Dermis lymphatic vessel endothelial cell (primary cell): ENCODE measurements around the gene NAA20. TPM values are rescaled to one million over a fixed set of nuclear protein-coding genes. Genes with fewer than 3 reads are reported as not detected.

ENCODE experiments used
- total RNA-seq: library from RNA; depleted of rRNA; stranded (reverse); fragments of >200 nt; gene quantifications from 2 replicates; pipeline ENCODE4 v1.2.1, GENCODE V29; 2014

Gene NAA20, protein sequence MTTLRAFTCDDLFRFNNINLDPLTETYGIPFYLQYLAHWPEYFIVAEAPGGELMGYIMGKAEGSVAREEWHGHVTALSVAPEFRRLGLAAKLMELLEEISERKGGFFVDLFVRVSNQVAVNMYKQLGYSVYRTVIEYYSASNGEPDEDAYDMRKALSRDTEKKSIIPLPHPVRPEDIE
- total RNA-seq, result 50.4 and 51.3 TPM in 2 replicates

GRCh38 chr20:20017001-20017843, at the start of gene NAA20:
Gene NAA20 (plus strand): TSS chr20:20017362. CDS start chr20:20017397, 35 bp downstream.

GRCh38 chr20:20052074-20052970, 35.2 kb downstream of the NAA20 start, which contains the start of the genes CFAP61 and CRNKL1:
Gene CFAP61 (plus strand): TSS chr20:20052532. CDS start chr20:20056654, 4,122 bp downstream.
Gene CRNKL1 (minus strand): TSS chr20:20052466. CDS start chr20:20052342, 124 bp downstream.

Other genes with a start within 250 kb of the NAA20 start
- 25.8 and 36.1 TPM in 2 replicates for gene CRNKL1, start 35.1 kb downstream of the NAA20 start, total RNA-seq
- 0.11 TPM in 1 of 2 replicates, not detected in the other for gene CFAP61, start 35.2 kb downstream of the NAA20 start, total RNA-seq